Measurements from ENCODE around the gene ANO4.

ANO4 gene

GRCh38 chr12:100833282-100833681, 38.7 kb downstream of the ANO4 start:
- TF ChIP-seq MYC (IDR thresholded peaks at IDR 0.05; ENCODE audit: low read depth, low read length) (no peak), MAX (IDR thresholded peaks at IDR 0.05; ENCODE audit: low read depth, low read length) (no peak), CTCF (IDR thresholded peaks at IDR 0.05; ENCODE audit: low read depth, low read length) (no peak), POLR2A (IDR thresholded peaks at IDR 0.05; ENCODE audit: extremely low read depth, insufficient read length) (no peak)
- no peak overlapping the region for H3K4me3 ChIP-seq (ENCODE audit: low read depth, low read length)
- no peak for DNase-seq (ENCODE audit: low read depth)

GRCh38 chr12:100840748-100841147, 46.2 kb downstream of the ANO4 start:
- TF ChIP-seq CTCF (IDR thresholded peaks at IDR 0.05; ENCODE audit: low read depth, low read length) = no peak
- TF ChIP-seq POLR2A (IDR thresholded peaks at IDR 0.05; ENCODE audit: extremely low read depth, insufficient read length) = no peak
- no peak for TF ChIP-seq MYC (IDR thresholded peaks at IDR 0.05; ENCODE audit: low read depth, low read length)
- TF ChIP-seq MAX (IDR thresholded peaks at IDR 0.05; ENCODE audit: low read depth, low read length) = no peak

GRCh38 chr12:100842156-100842555, 47.6 kb downstream of the ANO4 start:
- no peak overlapping the region for H3K4me3 ChIP-seq (ENCODE audit: low read depth, low read length)
- TF ChIP-seq MAX (IDR thresholded peaks at IDR 0.05; ENCODE audit: low read depth, low read length) (no peak), CTCF (IDR thresholded peaks at IDR 0.05; ENCODE audit: low read depth, low read length) (no peak), POLR2A (IDR thresholded peaks at IDR 0.05; ENCODE audit: extremely low read depth, insufficient read length) (no peak), MYC (IDR thresholded peaks at IDR 0.05; ENCODE audit: low read depth, low read length) (no peak)
- no peak for DNase-seq (ENCODE audit: low read depth)

More at GRCh38 chr12:100840748-100841147, 46.2 kb downstream of the ANO4 start:
- DNase-seq (ENCODE audit: low read depth) = no peak
- H3K4me3 ChIP-seq (ENCODE audit: low read depth, low read length) = no peak overlapping the region

- no peak for TF ChIP-seq CTCF (IDR thresholded peaks at IDR 0.05; ENCODE audit: low read depth, low read length)
- no peak for TF ChIP-seq MAX (IDR thresholded peaks at IDR 0.05; ENCODE audit: low read depth, low read length)
- TF ChIP-seq MYC (IDR thresholded peaks at IDR 0.05; ENCODE audit: low read depth, low read length) = no peak
- no peak for TF ChIP-seq POLR2A (IDR thresholded peaks at IDR 0.05; ENCODE audit: extremely low read depth, insufficient read length)
- no peak overlapping the region for H3K4me3 ChIP-seq (ENCODE audit: low read depth, low read length)
- DNase-seq (ENCODE audit: low read depth) = no peak
Measured at GRCh38 chr12:100843061-100843460, 48.5 kb downstream of the ANO4 start.

GRCh38 chr12:100845095-100845494, 50.5 kb downstream of the ANO4 start:
- TF ChIP-seq POLR2A (IDR thresholded peaks at IDR 0.05; ENCODE audit: extremely low read depth, insufficient read length) = no peak
- no peak for TF ChIP-seq MYC (IDR thresholded peaks at IDR 0.05; ENCODE audit: low read depth, low read length)
- TF ChIP-seq MAX (IDR thresholded peaks at IDR 0.05; ENCODE audit: low read depth, low read length) = no peak
- no peak for TF ChIP-seq CTCF (IDR thresholded peaks at IDR 0.05; ENCODE audit: low read depth, low read length)
- no peak for DNase-seq (ENCODE audit: low read depth)
- no peak overlapping the region for H3K4me3 ChIP-seq (ENCODE audit: low read depth, low read length)

GRCh38 chr12:100851637-100852036, 57.1 kb downstream of the ANO4 start:
- no peak overlapping the region for H3K4me3 ChIP-seq (ENCODE audit: low read depth, low read length)
- no peak for TF ChIP-seq MAX (IDR thresholded peaks at IDR 0.05; ENCODE audit: low read depth, low read length)
- TF ChIP-seq MYC (IDR thresholded peaks at IDR 0.05; ENCODE audit: low read depth, low read length) = no peak
- no peak for TF ChIP-seq POLR2A (IDR thresholded peaks at IDR 0.05; ENCODE audit: extremely low read depth, insufficient read length)
- no peak for TF ChIP-seq CTCF (IDR thresholded peaks at IDR 0.05; ENCODE audit: low read depth, low read length)

More at GRCh38 chr12:100851637-100852036, 57.1 kb downstream of the ANO4 start:
- no peak for DNase-seq (ENCODE audit: low read depth)

Measured in NB4 (cell line).